ENCODE results near the gene SLC38A3.

The SLC38A3 gene

DNA sequence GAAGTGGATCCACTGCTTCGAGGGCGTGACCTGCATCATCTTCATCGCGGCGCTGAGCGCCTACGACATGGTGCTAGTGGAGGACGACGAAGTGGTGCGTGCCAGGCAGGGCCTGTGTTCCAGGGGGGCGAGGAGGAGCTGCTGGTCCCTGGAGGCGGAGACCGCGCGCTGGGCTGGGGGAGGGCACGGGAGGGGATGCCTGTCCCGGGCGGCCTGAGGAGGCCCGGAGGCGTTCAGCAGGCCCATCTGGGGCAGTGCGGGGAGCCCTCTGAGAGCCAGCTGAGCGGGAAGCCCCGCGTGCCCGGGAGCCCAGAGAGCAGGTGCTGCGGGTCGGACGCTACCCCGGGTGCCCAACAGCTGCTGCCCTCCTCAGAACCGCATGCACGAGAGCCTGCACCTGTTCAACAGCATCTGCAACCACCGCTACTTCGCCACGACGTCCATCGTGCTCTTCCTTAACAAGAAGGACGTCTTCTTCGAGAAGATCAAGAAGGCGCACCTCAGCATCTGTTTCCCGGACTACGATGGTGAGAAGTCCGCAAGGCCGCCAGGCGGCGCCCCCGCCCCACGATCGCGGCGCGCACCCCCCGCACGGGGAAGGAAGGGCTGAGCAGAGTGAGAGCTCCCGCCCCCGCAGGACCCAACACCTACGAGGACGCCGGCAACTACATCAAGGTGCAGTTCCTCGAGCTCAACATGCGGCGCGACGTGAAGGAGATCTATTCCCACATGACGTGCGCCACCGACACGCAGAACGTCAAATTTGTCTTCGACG is 10.8 kb upstream of the SLC38A3 start:
- Histone ChIP-seq H3K4me3 (ENCODE audit: low read depth, low read length) (no peak overlapping the region), H3K36me3 (replicated peaks) (no peaks in the 10 kb centered on the region), H3K27ac (no peak overlapping the region), H3K27me3 (replicated peaks) (peaks cover 11% of the 10 kb centered on the region)
- peak; percentile 18 for DNase-seq
- TF ChIP-seq, protein P1, sequence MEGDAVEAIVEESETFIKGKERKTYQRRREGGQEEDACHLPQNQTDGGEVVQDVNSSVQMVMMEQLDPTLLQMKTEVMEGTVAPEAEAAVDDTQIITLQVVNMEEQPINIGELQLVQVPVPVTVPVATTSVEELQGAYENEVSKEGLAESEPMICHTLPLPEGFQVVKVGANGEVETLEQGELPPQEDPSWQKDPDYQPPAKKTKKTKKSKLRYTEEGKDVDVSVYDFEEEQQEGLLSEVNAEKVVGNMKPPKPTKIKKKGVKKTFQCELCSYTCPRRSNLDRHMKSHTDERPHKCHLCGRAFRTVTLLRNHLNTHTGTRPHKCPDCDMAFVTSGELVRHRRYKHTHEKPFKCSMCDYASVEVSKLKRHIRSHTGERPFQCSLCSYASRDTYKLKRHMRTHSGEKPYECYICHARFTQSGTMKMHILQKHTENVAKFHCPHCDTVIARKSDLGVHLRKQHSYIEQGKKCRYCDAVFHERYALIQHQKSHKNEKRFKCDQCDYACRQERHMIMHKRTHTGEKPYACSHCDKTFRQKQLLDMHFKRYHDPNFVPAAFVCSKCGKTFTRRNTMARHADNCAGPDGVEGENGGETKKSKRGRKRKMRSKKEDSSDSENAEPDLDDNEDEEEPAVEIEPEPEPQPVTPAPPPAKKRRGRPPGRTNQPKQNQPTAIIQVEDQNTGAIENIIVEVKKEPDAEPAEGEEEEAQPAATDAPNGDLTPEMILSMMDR (IDR thresholded peaks at IDR 0.05; ENCODE audit: low read depth, low read length, missing control alignments), result peak; percentile 72
- in situ Hi-C loops (cut with HindIII; ENCODE audit: low pct_ligation_motif_present, low sequenced_read_pairs), result no loop called here

- Histone ChIP-seq H3K27ac (no peak overlapping the region), H3K4me3 (ENCODE audit: low read depth, low read length) (no peak overlapping the region), H3K27me3 (replicated peaks) (peaks cover 11% of the 10 kb centered on the region), H3K36me3 (replicated peaks) (no peaks in the 10 kb centered on the region)
- no peak for DNase-seq
- TF ChIP-seq, protein P1 (IDR thresholded peaks at IDR 0.05; ENCODE audit: low read depth, low read length, missing control alignments), result no peak
- in situ Hi-C loops (cut with HindIII; ENCODE audit: low pct_ligation_motif_present, low sequenced_read_pairs), result no loop called here
These were observed 10.1 kb upstream of the SLC38A3 start for GRCh38 chr3:50194903-50195500.

DNA sequence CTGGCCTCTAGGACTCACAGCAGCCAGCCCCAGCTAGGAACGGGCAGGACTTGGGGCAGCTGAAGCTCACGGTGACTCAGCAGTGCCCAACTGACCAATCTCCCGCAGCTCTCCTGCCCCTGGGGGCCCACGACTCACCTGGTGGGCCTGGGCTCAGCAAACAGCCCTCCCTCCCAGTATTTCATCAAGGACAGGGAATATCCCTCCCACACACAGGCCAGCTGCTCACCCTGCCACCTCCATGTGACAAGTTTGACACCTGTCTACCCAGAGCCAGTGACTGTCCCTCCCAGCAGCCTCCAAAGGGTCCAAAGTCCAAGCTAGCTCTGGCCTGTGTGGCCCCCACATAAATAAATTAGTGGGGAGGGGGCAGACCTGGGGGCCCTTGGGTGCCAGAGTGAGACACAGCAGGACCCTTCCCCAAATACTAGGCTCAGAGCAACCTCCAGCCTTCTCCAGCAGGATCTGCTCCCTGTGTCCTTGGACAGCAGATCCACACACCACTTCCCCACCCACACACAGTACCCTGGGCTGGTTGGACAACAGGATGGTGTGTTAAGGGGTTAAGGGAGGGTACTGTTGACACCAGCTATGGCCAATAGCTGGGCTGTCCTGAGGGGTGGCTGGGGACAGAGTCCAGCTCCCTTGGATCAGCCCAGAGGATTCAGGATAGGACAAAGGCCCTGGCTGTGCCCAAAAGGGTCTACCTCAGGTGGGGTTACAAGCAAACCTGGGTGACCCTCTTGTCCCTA is 9.4 kb upstream of the SLC38A3 start:
- TF ChIP-seq, protein P1 (IDR thresholded peaks at IDR 0.05; ENCODE audit: low read depth, low read length, missing control alignments), result no peak
- no peak for DNase-seq
- no peaks in the 10 kb centered on the region for H3K36me3 ChIP-seq (replicated peaks)
- peaks cover 11% of the 10 kb centered on the region for H3K27me3 ChIP-seq (replicated peaks)
- no peak overlapping the region for H3K27ac ChIP-seq
- H3K4me3 ChIP-seq (ENCODE audit: low read depth, low read length), result no peak overlapping the region
- in situ Hi-C loops (cut with HindIII; ENCODE audit: low pct_ligation_motif_present, low sequenced_read_pairs), result no loop called here

DNA sequence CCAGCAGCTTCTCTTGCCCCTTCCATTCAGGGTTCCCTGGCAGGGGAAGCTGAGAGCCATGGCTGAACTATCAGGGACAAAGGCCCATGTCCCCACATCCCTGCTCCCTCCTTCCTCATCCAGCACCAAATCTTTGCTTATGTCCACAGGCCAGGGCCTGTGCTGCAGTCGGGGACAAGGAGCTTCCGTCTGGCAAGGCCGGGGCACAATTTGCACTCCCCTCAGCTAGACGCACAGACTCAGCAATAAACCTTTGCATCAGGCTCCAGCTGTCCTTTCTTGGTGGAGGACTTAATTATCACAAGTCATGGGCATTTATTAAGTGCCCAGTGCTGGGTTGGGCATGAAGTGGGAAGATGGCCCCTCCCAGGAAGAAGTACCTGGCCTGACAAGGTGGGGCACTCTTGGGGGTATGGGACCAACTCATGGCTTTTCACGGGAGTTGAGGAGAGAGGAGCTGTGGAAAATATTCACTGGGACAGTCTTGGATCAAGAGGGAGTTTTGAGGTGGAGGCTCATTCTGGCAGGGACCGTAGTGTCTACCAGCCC is 8.7 kb upstream of the SLC38A3 start:
- H3K4me3 ChIP-seq (ENCODE audit: low read depth, low read length), result no peak overlapping the region
- no peak for DNase-seq
- H3K27ac ChIP-seq, result no peak overlapping the region
- in situ Hi-C loops (cut with HindIII; ENCODE audit: low pct_ligation_motif_present, low sequenced_read_pairs), result no loop called here
- H3K36me3 ChIP-seq (replicated peaks), result no peaks in the 10 kb centered on the region
- TF ChIP-seq, protein P1 (IDR thresholded peaks at IDR 0.05; ENCODE audit: low read depth, low read length, missing control alignments), result no peak
- peaks cover 11% of the 10 kb centered on the region for H3K27me3 ChIP-seq (replicated peaks)

- peaks cover 36% of the 10 kb centered on the region for H3K27me3 ChIP-seq (replicated peaks)
- TF ChIP-seq, protein P1 (IDR thresholded peaks at IDR 0.05; ENCODE audit: low read depth, low read length, missing control alignments), result no peak
These were observed 3.3 kb upstream of the SLC38A3 start for GRCh38 chr3:50201573-50202315.

More at GRCh38 chr3:50201573-50202315, 3.3 kb upstream of the SLC38A3 start:
- Histone ChIP-seq H3K4me3 (ENCODE audit: low read depth, low read length) (no peak overlapping the region), H3K36me3 (replicated peaks) (no peaks in the 10 kb centered on the region), H3K27ac (no peak overlapping the region)
- in situ Hi-C loops (cut with HindIII; ENCODE audit: low pct_ligation_motif_present, low sequenced_read_pairs), result no loop called here
- no peak for DNase-seq
